HG02678 (cell line): ENCODE results near the gene TNNI2.
"Not testable (repeated sequence)": the region's sequence is repeated elsewhere in the genome, so short reads cannot be mapped to it uniquely, and the experiment has no call there.

Experiments
- ATAC-seq: cut with Tn5 transposase; IDR thresholded peaks from one replicate; pipeline ENCODE4 v1.9.1; 2021; ENCODE audit warnings: mild to moderate bottlenecking, moderate library complexity; ENCODE audit not compliant: unreplicated experiment

Gene TNNI2

GRCh38 chr11:1883346-1884302 is 44.8 kb downstream of the TNNI2 start:
- no peak for ATAC-seq

DNA sequence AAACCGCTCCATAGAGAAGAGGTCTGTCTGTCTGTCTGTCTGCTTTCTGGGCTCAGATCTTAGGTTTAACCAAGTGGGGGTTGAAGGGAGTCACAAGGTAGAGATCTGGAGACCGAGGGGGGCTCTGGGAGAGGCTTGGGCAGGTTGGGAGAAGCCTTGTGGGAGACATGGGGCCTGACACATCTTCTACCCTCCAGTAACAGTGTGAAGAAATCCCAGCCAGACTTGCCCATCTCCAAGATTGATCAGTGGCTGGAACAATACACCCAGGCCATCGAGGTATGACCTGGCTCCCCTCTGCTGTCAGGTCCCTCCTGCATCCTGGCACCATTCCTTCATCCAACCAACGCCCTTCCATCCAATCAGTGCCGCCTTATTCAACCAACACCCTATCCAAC is 45.5 kb downstream of the TNNI2 start:
- no peak for ATAC-seq

DNA sequence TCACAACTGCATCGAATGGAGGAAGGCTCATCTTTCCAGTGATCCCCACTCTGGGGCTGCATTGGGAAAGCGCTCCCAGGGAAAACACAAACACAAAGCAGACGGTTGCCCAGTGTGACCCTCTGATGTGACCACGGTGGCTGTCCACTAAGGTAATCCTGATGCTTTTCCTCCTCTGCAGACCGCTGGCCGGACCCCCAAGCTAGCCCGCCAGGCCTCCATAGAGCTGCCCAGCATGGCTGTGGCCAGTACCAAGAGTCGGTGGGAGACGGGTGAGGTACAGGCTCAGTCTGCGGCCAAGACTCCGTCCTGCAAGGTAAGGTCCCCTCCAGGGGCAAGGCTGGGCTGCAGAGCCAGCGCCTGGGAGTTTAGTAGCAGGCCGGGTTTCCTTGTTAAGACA is 47.8 kb downstream of the TNNI2 start:
- not testable (repeated sequence) for ATAC-seq

DNA sequence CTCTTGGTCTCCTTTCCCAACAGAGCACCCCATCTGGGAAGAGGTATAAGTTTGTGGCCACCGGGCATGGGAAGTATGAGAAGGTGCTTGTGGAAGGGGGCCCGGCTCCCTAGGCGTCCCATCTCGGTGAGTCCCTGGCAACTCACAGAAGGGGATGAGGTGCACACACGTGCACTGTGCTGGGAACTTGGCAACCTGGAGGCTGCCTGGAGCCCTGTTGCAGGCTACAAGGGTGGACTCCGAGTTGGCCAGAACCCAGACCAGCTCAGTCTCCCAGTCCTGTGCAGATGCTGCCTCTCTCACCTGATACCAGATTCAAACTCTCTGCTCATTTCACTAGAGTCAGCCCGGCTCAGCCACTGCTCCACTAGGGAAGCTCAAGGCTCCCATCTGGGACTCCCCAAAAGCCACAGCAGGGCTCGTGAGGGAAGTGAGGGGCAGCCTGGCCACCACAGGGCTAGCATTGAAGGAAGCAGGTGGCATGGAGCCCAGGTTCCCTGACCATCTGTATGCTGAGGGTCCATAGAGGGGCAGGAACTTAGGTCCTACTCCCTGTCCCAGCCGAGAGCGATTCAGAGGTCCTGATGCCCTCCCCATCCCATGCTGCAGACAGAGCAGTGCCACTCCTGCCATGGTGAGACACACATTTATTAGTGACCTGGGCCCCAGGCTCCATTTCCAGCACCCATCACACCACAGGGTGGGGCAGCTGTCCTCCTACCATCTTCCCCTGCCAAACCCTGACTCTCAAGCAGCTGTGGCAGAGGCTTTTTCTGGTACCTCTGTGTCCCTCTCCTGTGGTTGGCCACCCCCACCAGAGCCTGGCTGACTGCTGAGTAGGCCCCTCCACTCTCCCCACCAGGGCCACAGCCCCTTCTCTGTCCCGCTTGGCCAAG is 48.9 kb downstream of the TNNI2 start:
- no peak for ATAC-seq

DNA sequence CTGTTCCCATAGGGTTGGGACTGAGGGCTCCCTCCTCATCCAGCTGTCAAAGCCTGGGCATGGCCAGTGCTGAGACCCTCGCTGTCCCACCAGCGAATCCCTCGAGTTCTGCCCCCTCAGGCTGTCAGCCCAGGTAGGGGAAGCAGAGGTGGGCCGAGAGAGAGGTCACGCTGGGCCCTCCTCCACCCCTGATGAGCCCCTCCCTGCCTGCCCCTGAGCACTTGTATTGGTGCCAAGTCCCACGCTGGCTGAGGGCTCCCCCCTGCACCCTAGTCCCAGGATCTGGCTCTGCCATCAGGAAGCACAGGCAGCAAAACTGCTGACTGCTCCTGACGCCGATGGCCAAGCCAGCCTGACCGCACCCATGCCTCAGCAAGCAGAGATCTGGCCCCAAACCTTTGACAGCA is 49.6 kb downstream of the TNNI2 start:
- ATAC-seq, result no peak

DNA sequence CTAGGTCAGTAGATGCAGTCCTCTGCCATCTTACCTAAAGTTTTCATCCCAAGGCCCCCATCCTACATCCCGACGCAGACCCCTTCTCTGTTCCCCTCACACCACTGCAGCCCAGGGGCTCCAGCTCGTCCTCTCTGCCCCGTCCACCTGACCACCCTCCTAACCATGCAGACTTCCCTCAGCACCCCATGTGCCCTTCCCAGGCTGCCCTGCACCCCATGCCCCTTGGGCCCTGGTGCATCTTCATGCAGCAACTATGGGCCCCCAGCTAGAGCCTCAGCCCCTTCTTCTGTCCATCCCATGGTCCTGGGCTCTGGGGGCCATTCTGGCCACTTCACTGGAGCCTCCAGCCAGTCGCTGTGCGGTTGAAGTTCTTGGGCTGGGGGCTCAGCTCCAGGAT is 50.0 kb downstream of the TNNI2 start:
- no peak for ATAC-seq

GRCh38 chr11:1889224-1889930 is 50.6 kb downstream of the TNNI2 start:
- ATAC-seq, result no peak

GRCh38 chr11:1889941-1890855 is 51.4 kb downstream of the TNNI2 start:
- no peak for ATAC-seq
